HG02943 (cell line): ENCODE results near the gene MBNL2.
A peak's percentile ranks its signal among the peaks of the same experiment; 100 is the strongest.

Source experiments
- ATAC-seq: cut with Tn5 transposase; IDR thresholded peaks from one replicate; pipeline ENCODE4 v1.9.1; 2021; ENCODE audit warnings: mild to moderate bottlenecking, low read depth, moderate library complexity; ENCODE audit not compliant: unreplicated experiment

The MBNL2 gene

GRCh38 chr13:97432917-97433726, 211.0 kb downstream of the MBNL2 start:
- peak; percentile 83 for ATAC-seq

DNA sequence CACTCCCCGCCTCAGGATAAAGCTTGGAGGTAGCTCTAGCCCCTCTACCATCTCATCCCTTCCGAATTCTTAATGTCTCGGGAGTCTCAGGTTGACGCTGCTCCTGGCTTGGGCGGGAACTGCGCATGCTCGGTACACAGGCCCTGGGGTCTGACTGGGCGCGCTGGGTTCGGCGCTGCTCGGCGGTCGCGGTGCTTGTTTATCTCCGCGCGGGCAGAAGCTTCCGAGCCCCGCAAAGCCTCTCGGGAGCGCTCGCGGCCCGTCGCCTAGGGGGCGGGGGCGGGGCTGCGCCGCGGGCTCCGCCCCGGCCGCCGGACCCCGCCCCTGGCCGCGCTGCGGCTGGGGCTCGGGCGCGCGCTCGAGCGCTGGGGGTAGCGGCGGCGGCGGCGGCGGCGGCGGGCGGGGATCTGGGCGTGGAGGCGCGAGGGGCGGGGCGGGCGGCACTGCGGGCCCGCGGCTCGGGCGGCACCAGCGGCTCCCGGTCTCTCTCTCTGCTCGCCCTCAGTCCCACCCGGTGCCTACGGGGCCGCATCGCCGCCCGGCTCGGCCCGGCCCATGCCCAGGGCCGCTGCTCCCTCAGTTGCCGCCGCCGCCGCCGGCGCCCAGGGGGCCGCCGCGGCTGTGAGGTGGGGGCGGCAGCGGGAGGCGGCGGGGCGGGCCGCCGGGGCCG, 211.7 kb downstream of the MBNL2 start, which contains the start of gene RAP2A:
Gene RAP2A, plus strand, starts transcription at position 443 of the 670 bp plus-strand sequence. CDS start 302 bp downstream, outside the sequence.
- peak; percentile 39 for ATAC-seq

DNA sequence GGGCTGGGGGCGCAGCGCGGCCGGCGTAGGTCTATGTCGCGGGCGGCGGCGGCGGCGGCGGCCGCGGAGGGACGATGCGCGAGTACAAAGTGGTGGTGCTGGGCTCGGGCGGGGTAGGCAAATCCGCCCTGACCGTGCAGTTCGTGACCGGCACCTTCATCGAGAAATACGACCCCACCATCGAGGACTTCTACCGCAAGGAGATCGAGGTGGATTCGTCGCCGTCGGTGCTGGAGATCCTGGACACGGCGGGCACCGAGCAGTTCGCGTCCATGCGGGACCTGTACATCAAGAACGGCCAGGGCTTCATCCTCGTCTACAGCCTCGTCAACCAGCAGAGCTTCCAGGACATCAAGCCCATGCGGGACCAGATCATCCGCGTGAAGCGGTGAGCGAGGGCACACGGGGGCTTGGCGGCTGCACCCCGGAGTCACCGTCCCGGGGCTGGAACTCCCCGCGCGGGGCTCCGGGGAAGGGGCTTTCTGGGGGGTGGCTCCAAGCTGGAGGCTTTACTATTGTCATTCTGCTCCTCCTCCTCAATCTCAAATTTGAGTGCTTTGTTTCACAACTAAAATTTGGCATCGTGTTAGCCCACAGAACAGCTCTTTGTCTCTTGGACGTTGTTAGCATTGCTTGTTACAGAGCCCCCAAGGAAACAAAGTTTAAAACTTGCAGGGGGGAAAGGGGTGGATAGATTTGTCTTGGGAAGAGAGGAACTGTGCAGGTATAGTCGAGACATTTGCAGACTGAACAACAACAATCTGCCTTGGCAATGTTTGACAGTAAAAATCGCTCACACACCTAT, 212.5 kb downstream of the MBNL2 start:
- ATAC-seq = peak; percentile 6

DNA sequence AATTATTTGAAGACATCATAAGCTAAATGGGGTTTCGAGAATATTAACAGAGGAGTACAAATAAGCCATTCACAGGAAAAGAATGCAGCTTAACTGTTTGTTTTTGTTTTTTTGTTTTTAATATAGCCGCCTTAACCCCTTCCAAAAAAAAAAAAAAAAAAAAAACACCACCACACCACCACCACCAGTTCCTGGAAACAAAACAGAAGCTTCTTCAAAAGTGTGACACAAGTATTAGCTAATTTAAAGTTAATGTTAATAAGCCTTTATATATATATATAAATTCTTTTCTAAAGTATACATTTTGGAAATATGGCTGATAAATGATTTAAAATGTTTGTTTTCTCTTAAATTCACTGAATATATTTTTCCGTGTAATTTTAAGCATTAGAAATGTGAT, 213.2 kb downstream of the MBNL2 start:
- ATAC-seq = no peak

DNA sequence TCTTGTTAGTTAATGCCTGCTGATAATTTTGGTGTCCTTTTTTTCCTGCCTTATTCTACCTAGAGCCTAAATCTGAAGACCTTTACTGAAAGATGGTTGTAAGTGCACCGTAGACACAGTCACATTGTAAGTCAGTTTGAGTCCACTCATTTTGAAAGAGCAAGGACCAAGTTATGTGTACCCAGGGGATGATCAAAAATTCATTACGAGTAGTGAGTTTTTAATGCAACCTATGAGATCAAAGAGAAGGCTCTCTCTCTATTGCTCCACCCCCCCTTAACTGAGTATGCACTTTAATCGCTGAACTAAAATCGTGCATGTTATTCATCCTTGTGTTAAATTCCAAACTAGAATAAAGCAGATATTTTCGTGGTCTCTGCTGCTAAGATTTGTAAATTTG, 213.7 kb downstream of the MBNL2 start:
- no peak for ATAC-seq

DNA sequence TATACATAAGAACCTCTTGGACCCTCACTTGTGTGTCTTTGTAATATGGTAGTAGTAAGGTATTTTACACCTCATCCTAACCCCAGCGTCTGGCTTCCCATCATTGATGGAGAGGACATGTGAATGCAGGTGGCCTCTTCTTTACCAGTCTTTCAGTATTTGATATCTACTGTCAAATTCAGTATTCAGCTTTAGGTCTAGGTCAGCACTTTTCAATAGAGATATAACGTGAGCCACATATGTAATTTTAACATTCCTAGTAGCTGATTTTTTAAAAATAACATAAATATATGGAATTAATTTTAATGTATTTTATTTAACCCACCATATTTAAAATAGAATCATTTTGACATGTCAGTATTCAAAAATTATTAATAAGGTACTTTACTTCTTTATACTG, 214.7 kb downstream of the MBNL2 start:
- no peak for ATAC-seq

DNA sequence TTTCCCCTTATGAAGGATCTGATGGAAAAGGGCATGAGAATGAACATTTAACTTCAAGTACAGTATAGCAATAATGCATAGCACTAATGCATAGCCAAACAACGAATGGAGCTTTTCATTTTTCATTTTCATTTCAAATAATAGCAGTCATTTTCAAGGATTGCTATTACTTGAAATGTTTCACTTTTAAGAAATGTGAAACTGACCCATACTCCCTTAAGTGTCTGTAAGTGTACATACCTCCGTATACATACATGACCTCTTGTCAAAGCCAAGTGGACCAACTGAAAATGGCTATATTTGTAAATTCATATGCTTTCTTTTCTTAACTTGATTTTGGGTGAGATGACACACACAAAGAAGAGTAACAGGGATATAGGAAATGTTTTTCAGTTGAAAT, 215.6 kb downstream of the MBNL2 start:
- ATAC-seq = no peak

GRCh38 chr13:97438856-97439595, 216.9 kb downstream of the MBNL2 start:
- ATAC-seq = no peak

- ATAC-seq = no peak
Observed at GRCh38 chr13:97440598-97441170, 218.6 kb downstream of the MBNL2 start.

DNA sequence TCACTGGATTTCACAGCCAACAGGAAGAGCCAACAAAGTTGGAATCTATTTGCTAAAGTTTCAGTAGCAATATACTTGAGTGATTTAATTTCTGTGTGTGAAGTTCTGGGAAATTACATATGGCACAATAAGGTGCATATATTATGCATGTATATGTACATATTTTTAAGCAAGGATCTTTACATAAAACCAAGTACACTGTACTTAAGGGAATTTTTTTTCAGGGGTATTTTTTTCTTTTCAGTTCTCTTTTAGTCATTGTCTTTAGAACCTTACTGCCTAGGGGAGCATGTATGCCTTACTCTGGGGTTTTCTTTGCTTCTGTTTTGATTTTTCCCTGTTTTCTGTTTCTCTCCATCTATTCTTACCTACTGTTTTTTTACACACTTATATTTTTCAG, 219.2 kb downstream of the MBNL2 start:
- no peak for ATAC-seq
